WI38 (cell line): ENCODE results near the gene HPCAL4.

Experiments used
- H3K4me3 ChIP-seq: 2 replicates; pipeline ENCODE4 v1.5.1; 2011; ENCODE audit warnings: low read depth, mild to moderate bottlenecking, control low read depth, low read length
- CTCF ChIP-seq: IDR thresholded peaks from 2 replicates; pipeline ENCODE4 v1.5.1; 2012; ENCODE audit warnings: low read depth, mild to moderate bottlenecking, control low read depth, low read length

The HPCAL4 gene

GRCh38 chr1:39684313-39684664 is 6.9 kb downstream of the HPCAL4 start:
- TF ChIP-seq CTCF: no peak
- H3K4me3 ChIP-seq: no peak overlapping the region

- TF ChIP-seq CTCF: no peak
- no peak overlapping the region for H3K4me3 ChIP-seq
Measured at GRCh38 chr1:39683591-39684312, 7.5 kb downstream of the HPCAL4 start.

- no peak overlapping the region for H3K4me3 ChIP-seq
- no peak for TF ChIP-seq CTCF
Measured at GRCh38 chr1:39681999-39682398, 9.2 kb downstream of the HPCAL4 start.

GRCh38 chr1:39681294-39681693 is 9.9 kb downstream of the HPCAL4 start:
- no peak for TF ChIP-seq CTCF
- no peak overlapping the region for H3K4me3 ChIP-seq

- no peak overlapping the region for H3K4me3 ChIP-seq
- TF ChIP-seq CTCF: no peak
Measured at GRCh38 chr1:39680751-39681150, 10.5 kb downstream of the HPCAL4 start.

- TF ChIP-seq CTCF: no peak
- no peak overlapping the region for H3K4me3 ChIP-seq
Measured at GRCh38 chr1:39679821-39680220, 11.4 kb downstream of the HPCAL4 start.

- TF ChIP-seq CTCF: no peak
- no peak overlapping the region for H3K4me3 ChIP-seq
Measured at GRCh38 chr1:39678889-39679288, 12.3 kb downstream of the HPCAL4 start.
